SK-N-MC (cell line): ENCODE results near the gene IGF2BP2.
"Not testable (repeated sequence)": the region's sequence is repeated elsewhere in the genome, so short reads cannot be mapped to it uniquely, and the experiment has no call there.

Experiments
- EZH2 ChIP-seq: fragments of 200-600 bp; sonication (generic); IDR thresholded peaks from one replicate; pipeline ENCODE4 v1.6.1; 2017; ENCODE audit warnings: antibody characterized with exemption
- POLR2AphosphoS5 ChIP-seq: IDR thresholded peaks from 2 replicates; pipeline ENCODE4 v1.6.1; 2012; ENCODE audit warnings: mild to moderate bottlenecking, low read depth, low read length, borderline replicate concordance

DNA sequence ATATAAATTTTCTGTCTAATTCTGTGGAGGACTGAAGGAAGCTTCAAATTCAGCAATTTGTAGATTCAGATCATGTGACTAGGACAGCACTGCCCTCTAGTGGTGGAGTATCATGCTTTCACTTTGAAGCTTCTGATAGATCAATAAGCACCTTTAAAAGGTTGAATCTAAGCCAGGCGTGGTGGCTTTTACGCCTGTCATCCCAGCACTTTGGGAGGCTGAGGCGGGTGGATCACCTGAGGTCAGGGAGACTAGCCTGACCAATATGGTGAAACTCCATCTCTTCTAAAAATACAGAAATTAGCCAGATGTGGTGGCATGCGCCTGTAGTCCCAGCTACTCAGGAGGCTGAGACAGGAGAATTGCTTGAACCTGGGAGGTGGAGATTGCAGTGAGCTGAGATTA is 56.3 kb downstream of the IGF2BP2 start:
- TF ChIP-seq EZH2, POLR2AphosphoS5: not testable (repeated sequence)
